MM.1S (cell line): ENCODE data around the gene RABGAP1L.

Experiments
- CTCF ChIP-seq: fragments of 300-600 bp; sonication (generic); IDR thresholded peaks from 2 replicates; pipeline ENCODE4 v1.5.1; 2016; ENCODE audit warnings: antibody characterized with exemption, low read length, mixed read lengths
- EZH2 ChIP-seq: fragments of 300-600 bp; sonication (generic); optimal IDR thresholded peaks from 2 replicates; pipeline ENCODE3; 2017; ENCODE audit warnings: low read depth, mild to moderate bottlenecking, antibody characterized with exemption, low read length, mixed read lengths
- EZH2phosphoT487 ChIP-seq: fragments of 300-600 bp; sonication (generic); IDR thresholded peaks from 2 replicates; pipeline ENCODE4 v1.6.1; 2018; ENCODE audit warnings: antibody characterized with exemption, low read length

GRCh38 chr1:174198202-174198601 is 38.9 kb downstream of the RABGAP1L start:
- no peak for TF ChIP-seq CTCF
- TF ChIP-seq EZH2phosphoT487, result no peak
- no peak for TF ChIP-seq EZH2
